Activated B cell treated with CpG ODN at 0.5 μM for 24 hours (primary cell): Measurements from ENCODE around the gene MUCL3. TPM values are rescaled to one million over a fixed set of nuclear protein-coding genes. Genes with fewer than 3 reads are reported as not detected.
"Not testable (repeated sequence)": the region's sequence is repeated elsewhere in the genome, so short reads cannot be mapped to it uniquely, and the experiment has no call there.

ENCODE experiments used
- ATAC-seq: fragments of 200-7000 bp; cut with Tn5 transposase; one replicate; pipeline ENCODE4 v1.10.0; 2021; ENCODE audit warnings: low read depth, mild to moderate bottlenecking, moderate library complexity
- CTCF ChIA-PET: fragments of 350-600 bp; sonication (Branson Sonifier 250); formaldehyde crosslinking; loops from one replicate; lab custom pipeline; 2021; ENCODE audit warnings: antibody characterized with exemption; lab: Charles Lee
- POLR2A ChIA-PET: fragments of 350-600 bp; sonication (Branson Sonifier 250); formaldehyde crosslinking; loops from one replicate; lab custom pipeline; 2021; ENCODE audit warnings: antibody characterized with exemption; lab: Charles Lee
- DNase-seq: peaks from one replicate; pipeline ENCODE4 v3.0.0; 2022
- H3K27ac Mint-ChIP-seq: one replicate; pipeline ENCODE4 v1.8.0; 2020; ENCODE audit warnings: mixed read lengths
- H3K27me3 Mint-ChIP-seq: one replicate; pipeline ENCODE4 v1.8.0; 2021; ENCODE audit warnings: mixed read lengths
- H3K36me3 Mint-ChIP-seq: one replicate; pipeline ENCODE4 v1.8.0; 2021; ENCODE audit warnings: low read depth, mixed read lengths
- H3K4me1 Mint-ChIP-seq: one replicate; pipeline ENCODE4 v1.8.0; 2021; ENCODE audit warnings: mixed read lengths
- H3K4me3 Mint-ChIP-seq: one replicate; pipeline ENCODE4 v1.8.0; 2020; ENCODE audit warnings: mild to moderate bottlenecking, mixed read lengths
- H3K9me3 Mint-ChIP-seq: one replicate; pipeline ENCODE4 v1.8.0; 2020; ENCODE audit warnings: mixed read lengths
- CTCF ChIP-seq: fragments of 200-600 bp; IDR thresholded peaks from one replicate; pipeline ENCODE4 v1.8.0; 2022; ENCODE audit warnings: antibody characterized with exemption, mild to moderate bottlenecking
- intact Hi-C: fragments of 100-400 bp; cut with micrococcal nuclease; formaldehyde crosslinking; loops from one replicate; pipeline ENCODE4 v1.15.1; 2024
- total RNA-seq: library from RNA; stranded (reverse); gene quantifications from 2 replicates; pipeline ENCODE4 v1.2.3, GENCODE V29; 2022

Gene MUCL3
- total RNA-seq, 1 donor from 2014 or later, result not detected

- no peak for ATAC-seq
- Mint-ChIP-seq H3K36me3 (peaks cover 46% of the 10 kb centered on the region), H3K27me3 (no peaks in the 10 kb centered on the region), H3K27ac (no peak overlapping the region), H3K4me3 (no peak overlapping the region), H3K4me1 (peaks cover 11% of the 10 kb centered on the region), H3K9me3 (no peaks in the 10 kb centered on the region)
- TF ChIP-seq CTCF, result no peak
- CTCF ChIA-PET, result no interaction called here
- POLR2A ChIA-PET, result no interaction called here
- intact Hi-C loops, result no loop called here
- no peak for DNase-seq
Observed at GRCh38 chr6:30897882-30898281, 42.9 kb upstream of the MUCL3 start.

GRCh38 chr6:30898750-30899360, 41.9 kb upstream of the MUCL3 start:
- DNase-seq, result no peak
- Mint-ChIP-seq H3K9me3 (no peaks in the 10 kb centered on the region), H3K4me1 (peaks cover 20% of the 10 kb centered on the region), H3K4me3 (no peak overlapping the region), H3K36me3 (peaks cover 45% of the 10 kb centered on the region), H3K27me3 (no peaks in the 10 kb centered on the region), H3K27ac (no peak overlapping the region)
- intact Hi-C loops, result no loop called here
- POLR2A ChIA-PET, result no interaction called here
- TF ChIP-seq CTCF, result no peak
- ATAC-seq, result no peak
- CTCF ChIA-PET, result interaction anchor here (1.3 kb wide), 1 partner anchor 17 kb away, joined by 3 read pairs; no protein-coding TSS in a partner anchor

GRCh38 chr6:30900863-30901417, 39.8 kb upstream of the MUCL3 start:
- peaks cover 20% of the 10 kb centered on the region for H3K4me1 Mint-ChIP-seq
- H3K9me3 Mint-ChIP-seq, result no peaks in the 10 kb centered on the region
- DNase-seq (no peak), ATAC-seq (no peak)
- H3K36me3 Mint-ChIP-seq, result peaks cover 32% of the 10 kb centered on the region
- no peaks in the 10 kb centered on the region for H3K27me3 Mint-ChIP-seq
- H3K4me3 Mint-ChIP-seq, result no peak overlapping the region
- CTCF ChIA-PET, result no interaction called here
- no peak for TF ChIP-seq CTCF
- intact Hi-C loops, result loop anchor here (10.0 kb wide), 1 partner anchor 436 kb away; no protein-coding TSS in a partner anchor
- no peak overlapping the region for H3K27ac Mint-ChIP-seq
- POLR2A ChIA-PET, result interaction anchor here (1.5 kb wide), 1 partner anchor 13 kb away, joined by 4 read pairs; the partner anchor contains the start of gene VARS2

GRCh38 chr6:30901436-30901835, 39.3 kb upstream of the MUCL3 start:
- no peaks in the 10 kb centered on the region for H3K27me3 Mint-ChIP-seq
- DNase-seq (no peak), ATAC-seq (no peak)
- intact Hi-C loops, result loop anchor here (10.0 kb wide), 1 partner anchor 437 kb away; no protein-coding TSS in a partner anchor
- H3K4me1 Mint-ChIP-seq, result peaks cover 20% of the 10 kb centered on the region
- ChIA-PET CTCF (no interaction called here), POLR2A (interaction anchor here (1.5 kb wide), 1 partner anchor 13 kb away, joined by 4 read pairs; the partner anchor contains the start of gene VARS2)
- H3K9me3 Mint-ChIP-seq, result no peaks in the 10 kb centered on the region
- peaks cover 31% of the 10 kb centered on the region for H3K36me3 Mint-ChIP-seq
- no peak for TF ChIP-seq CTCF
- H3K27ac Mint-ChIP-seq, result no peak overlapping the region
- H3K4me3 Mint-ChIP-seq, result no peak overlapping the region

GRCh38 chr6:30902196-30902595, 38.6 kb upstream of the MUCL3 start:
- ATAC-seq, POLR2A ChIA-PET, DNase-seq, H3K9me3 Mint-ChIP-seq, CTCF ChIA-PET, H3K4me3 Mint-ChIP-seq, H3K27me3 Mint-ChIP-seq: not testable (repeated sequence)
- H3K36me3 Mint-ChIP-seq, result peaks cover 26% of the 10 kb centered on the region
- H3K27ac Mint-ChIP-seq, result peak overlapping the region; percentile 57
- H3K4me1 Mint-ChIP-seq, result peaks cover 22% of the 10 kb centered on the region
- intact Hi-C loops, result loop anchor here (10.0 kb wide), 1 partner anchor 437 kb away; no protein-coding TSS in a partner anchor
